Measurements from ENCODE around the gene ASB5.
"Not testable (repeated sequence)": the region's sequence is repeated elsewhere in the genome, so short reads cannot be mapped to it uniquely, and the experiment has no call there.

The ASB5 gene

GRCh38 chr4:176268963-176269362, at the start of gene ASB5:
Gene ASB5, minus strand, starts transcription at chr4:176269222. Its CDS starts 114 bp downstream, at chr4:176269108.
- no peak for DNase-seq

- DNase-seq = no peak
Measured at GRCh38 chr4:176313596-176314336, 44.7 kb upstream of the ASB5 start.

- no peak for DNase-seq
Measured at GRCh38 chr4:176309772-176310171, 40.8 kb upstream of the ASB5 start.

GRCh38 chr4:176309046-176309445, 40.0 kb upstream of the ASB5 start:
- no peak for DNase-seq

GRCh38 chr4:176308441-176308840, 39.4 kb upstream of the ASB5 start:
- no peak for DNase-seq

- DNase-seq = no peak
Measured at GRCh38 chr4:176307666-176307930, 38.6 kb upstream of the ASB5 start.

GRCh38 chr4:176306837-176307665, 38.0 kb upstream of the ASB5 start:
- no peak for DNase-seq

- no peak for DNase-seq
Measured at GRCh38 chr4:176303938-176304337, 34.9 kb upstream of the ASB5 start.

GRCh38 chr4:176302283-176303275, 33.6 kb upstream of the ASB5 start:
- DNase-seq = no peak

- no peak for DNase-seq
Measured at GRCh38 chr4:176300565-176300964, 31.5 kb upstream of the ASB5 start.

- no peak for DNase-seq
Measured at GRCh38 chr4:176300036-176300435, 31.0 kb upstream of the ASB5 start.

GRCh38 chr4:176298664-176299063, 29.6 kb upstream of the ASB5 start:
- DNase-seq = no peak

- DNase-seq = not testable (repeated sequence)
Measured at GRCh38 chr4:176295907-176296306, 26.9 kb upstream of the ASB5 start.

GRCh38 chr4:176293660-176294059, 24.6 kb upstream of the ASB5 start:
- no peak for DNase-seq

GRCh38 chr4:176292920-176293319, 23.9 kb upstream of the ASB5 start:
- DNase-seq = no peak

- no peak for DNase-seq
Measured at GRCh38 chr4:176291748-176292147, 22.7 kb upstream of the ASB5 start.

GRCh38 chr4:176290520-176290919, 21.5 kb upstream of the ASB5 start:
- no peak for DNase-seq

GRCh38 chr4:176289561-176289960, 20.5 kb upstream of the ASB5 start:
- no peak for DNase-seq

- DNase-seq = no peak
Measured at GRCh38 chr4:176288020-176288419, 19.0 kb upstream of the ASB5 start.

GRCh38 chr4:176287546-176287945, 18.5 kb upstream of the ASB5 start:
- DNase-seq = no peak

GRCh38 chr4:176286728-176287127, 17.7 kb upstream of the ASB5 start:
- no peak for DNase-seq

GRCh38 chr4:176279560-176279959, 10.5 kb upstream of the ASB5 start:
- not testable (repeated sequence) for DNase-seq
